ENCODE measurements around the gene GPC6.

DNA sequence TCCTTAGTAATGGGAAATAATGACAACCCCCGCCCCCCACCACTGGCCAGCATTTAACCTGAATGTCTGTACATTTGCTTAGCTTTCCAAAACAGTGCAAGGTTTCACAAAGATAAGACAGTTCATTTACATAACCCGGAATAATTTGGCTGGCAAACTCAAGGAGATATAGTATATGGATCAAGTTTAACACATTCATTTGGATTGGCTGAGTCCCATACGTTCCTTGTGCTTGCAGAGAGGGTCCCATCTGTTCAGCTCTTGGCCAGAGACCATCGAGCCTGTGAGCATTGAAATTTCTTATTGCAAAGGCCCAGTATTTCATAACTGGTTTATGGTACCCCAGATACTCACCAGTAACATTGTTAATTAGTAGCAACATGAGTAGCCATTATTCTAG is 116.5 kb downstream of the GPC6 start:
- TF ChIP-seq, protein P1, sequence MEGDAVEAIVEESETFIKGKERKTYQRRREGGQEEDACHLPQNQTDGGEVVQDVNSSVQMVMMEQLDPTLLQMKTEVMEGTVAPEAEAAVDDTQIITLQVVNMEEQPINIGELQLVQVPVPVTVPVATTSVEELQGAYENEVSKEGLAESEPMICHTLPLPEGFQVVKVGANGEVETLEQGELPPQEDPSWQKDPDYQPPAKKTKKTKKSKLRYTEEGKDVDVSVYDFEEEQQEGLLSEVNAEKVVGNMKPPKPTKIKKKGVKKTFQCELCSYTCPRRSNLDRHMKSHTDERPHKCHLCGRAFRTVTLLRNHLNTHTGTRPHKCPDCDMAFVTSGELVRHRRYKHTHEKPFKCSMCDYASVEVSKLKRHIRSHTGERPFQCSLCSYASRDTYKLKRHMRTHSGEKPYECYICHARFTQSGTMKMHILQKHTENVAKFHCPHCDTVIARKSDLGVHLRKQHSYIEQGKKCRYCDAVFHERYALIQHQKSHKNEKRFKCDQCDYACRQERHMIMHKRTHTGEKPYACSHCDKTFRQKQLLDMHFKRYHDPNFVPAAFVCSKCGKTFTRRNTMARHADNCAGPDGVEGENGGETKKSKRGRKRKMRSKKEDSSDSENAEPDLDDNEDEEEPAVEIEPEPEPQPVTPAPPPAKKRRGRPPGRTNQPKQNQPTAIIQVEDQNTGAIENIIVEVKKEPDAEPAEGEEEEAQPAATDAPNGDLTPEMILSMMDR (IDR thresholded peaks at IDR 0.05; ENCODE audit: low read length): no peak
- TF ChIP-seq EZH2 (IDR thresholded peaks at IDR 0.05; ENCODE audit: borderline replicate concordance, low read length): no peak

All from OCI-LY1 (cell line).